Limb (tissue), 2 donors: ENCODE measurements around the gene GNPTG.
A peak's percentile ranks its signal among the peaks of the same experiment; 100 is the strongest.

Experiments used
- DNase-seq, 2 donors: peaks; one replicate each; pipeline ENCODE4 v3.0.0-alpha.2; 2016; ENCODE audit errors: extremely low spot score in 2 of 2

Gene GNPTG

GRCh38 chr16:1333854-1334700, 17.7 kb upstream of the GNPTG start:
- no peak for DNase-seq

GRCh38 chr16:1334739-1335138, 17.0 kb upstream of the GNPTG start:
- no peak for DNase-seq

- no peak for DNase-seq
Measured at GRCh38 chr16:1335211-1335971, 16.3 kb upstream of the GNPTG start.

- DNase-seq: peak in 1 of 2 donors; percentile 78
Measured at GRCh38 chr16:1335996-1336395, 15.7 kb upstream of the GNPTG start.

- no peak for DNase-seq
Measured at GRCh38 chr16:1336619-1337018, 15.1 kb upstream of the GNPTG start.

- no peak for DNase-seq
Measured at GRCh38 chr16:1337486-1337885, 14.2 kb upstream of the GNPTG start.

GRCh38 chr16:1338119-1338730, 13.5 kb upstream of the GNPTG start:
- DNase-seq: no peak

GRCh38 chr16:1338855-1339675, 12.7 kb upstream of the GNPTG start:
- no peak for DNase-seq

GRCh38 chr16:1340730-1341494, 10.8 kb upstream of the GNPTG start:
- DNase-seq: no peak

- DNase-seq: no peak
Measured at GRCh38 chr16:1341495-1342420, 10.0 kb upstream of the GNPTG start.

GRCh38 chr16:1342526-1343427, 9.0 kb upstream of the GNPTG start:
- peak; percentile 51 to 93 for DNase-seq

GRCh38 chr16:1343428-1344242, 8.1 kb upstream of the GNPTG start:
- DNase-seq: no peak

- DNase-seq: no peak
Measured at GRCh38 chr16:1344499-1344898, 7.2 kb upstream of the GNPTG start.

- no peak for DNase-seq
Measured at GRCh38 chr16:1345087-1345486, 6.6 kb upstream of the GNPTG start.

GRCh38 chr16:1345651-1346421, 5.9 kb upstream of the GNPTG start:
- no peak for DNase-seq

- no peak for DNase-seq
Measured at GRCh38 chr16:1346422-1347285, 5.1 kb upstream of the GNPTG start.
